ENCODE measurements around the gene SERPINA5. TPM values are rescaled to one million over a fixed set of nuclear protein-coding genes. Genes with fewer than 3 reads are reported as not detected.
A peak's percentile ranks its signal among the peaks of the same experiment; 100 is the strongest.

The SERPINA5 gene
- total RNA-seq, 1 experiment from 2014 or later: not detected

DNA sequence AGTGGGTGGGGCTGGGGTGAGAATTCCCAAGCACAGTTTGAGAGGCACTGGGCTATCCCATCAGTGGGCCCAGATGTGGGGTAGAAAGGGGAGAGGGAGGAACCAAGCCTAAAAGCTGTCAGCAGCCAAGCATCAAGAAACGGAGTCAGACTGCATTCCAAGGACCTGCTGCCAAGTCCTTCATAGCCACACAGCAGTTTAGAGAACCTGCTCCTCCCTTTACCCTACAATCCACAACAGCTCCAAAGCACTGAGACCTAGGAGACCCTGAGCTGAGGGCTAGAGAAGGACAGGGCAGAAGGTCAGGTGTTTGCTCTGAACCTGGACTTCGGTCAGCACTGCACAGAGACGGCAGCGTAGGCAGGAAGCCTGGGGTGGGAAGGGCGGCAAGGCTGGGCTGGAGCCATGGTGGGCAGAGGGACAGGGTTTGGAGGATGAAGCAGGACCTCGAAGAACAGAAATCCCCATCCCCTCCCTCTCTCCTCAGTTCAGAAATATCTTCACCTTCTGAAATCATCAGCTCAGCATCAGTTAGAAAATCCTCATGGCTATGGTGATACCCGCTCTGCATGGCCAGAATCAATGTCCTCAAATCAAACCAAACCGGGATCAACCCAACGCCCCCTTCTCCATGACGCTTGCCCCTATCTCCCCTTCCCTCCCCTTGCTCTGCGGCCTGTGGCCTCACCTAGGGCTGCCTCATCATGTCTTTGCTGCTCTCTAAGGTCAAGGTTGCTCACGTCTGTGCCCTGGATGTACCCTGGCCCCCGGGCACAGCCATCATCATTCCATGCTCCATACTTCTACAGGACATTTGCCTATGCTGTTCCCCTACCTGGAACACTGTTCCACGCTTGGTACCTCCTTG lies 32.9 kb upstream of the SERPINA5 start:
- in situ Hi-C loops (cut with HindIII; ENCODE audit: low sequenced_read_pairs): no loop called here
- no peak for DNase-seq (ENCODE audit: low spot score)

DNA sequence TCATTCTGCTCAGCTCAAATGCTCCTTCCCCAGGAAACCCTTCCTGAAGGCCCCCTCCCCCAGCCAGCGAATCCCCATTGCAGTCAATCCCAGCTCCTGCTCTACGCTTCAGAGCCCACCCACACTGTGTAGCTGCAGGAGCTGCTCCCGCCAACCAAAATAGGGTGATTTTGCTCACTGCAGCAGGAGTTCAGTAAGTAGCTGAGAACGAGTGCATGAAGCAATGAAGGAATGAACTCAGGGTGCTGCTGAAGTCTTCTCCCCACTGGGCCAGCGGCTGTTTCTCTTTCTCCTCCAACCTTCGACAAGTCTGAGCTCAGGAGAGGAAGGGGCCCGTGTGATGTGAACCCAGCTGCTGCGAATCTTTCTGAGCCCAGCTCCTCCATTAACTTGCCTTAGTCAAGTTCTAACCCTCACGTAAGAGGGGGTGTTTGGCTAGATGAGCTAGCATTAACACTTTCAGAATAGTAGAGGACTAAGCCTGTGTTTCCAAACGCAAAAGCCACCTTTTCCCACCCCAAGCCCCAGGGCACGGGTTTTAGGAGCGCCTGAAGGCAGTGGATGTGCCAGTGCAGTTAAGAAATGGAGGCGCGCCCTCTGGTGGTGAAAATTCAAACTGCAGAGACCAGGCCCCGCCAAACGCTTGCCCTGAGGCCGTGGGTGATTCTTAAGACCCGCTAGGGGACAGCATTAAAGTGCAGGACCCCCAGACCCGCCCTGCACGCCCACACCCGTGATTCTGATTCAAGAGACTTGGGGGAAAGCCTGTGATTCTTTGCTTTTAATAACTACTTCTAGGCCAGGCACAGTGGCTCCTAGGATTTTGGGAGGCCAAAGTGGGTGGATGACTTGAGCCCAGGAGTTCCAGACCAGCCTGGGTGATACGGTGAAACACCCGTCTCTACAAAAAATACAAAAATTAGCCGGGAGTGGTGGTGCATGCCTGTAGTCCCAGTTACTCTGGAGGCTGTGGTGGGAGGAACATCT lies 31.9 kb upstream of the SERPINA5 start:
- in situ Hi-C loops (cut with HindIII; ENCODE audit: low sequenced_read_pairs): no loop called here
- peak; percentile 12 for DNase-seq (ENCODE audit: low spot score)

DNA sequence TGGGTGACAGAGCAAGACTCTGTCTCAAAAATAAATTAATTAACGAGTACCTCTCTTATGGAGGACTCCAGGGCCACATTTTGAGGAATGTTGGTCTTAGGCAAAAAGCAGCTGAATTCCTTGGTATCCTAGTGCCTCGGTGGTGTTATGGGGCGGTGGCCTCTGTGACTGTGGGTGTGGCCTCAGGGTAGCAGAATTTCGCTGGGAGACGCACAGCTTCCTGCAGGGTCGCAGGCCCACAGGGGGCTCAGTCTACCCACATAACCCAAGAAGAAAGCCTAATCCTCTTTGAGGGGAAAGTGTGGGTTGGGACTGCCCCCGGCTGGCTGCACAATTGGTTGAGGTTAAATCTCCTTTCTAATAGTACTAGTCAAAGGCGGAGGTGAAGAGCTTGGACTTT lies 31.2 kb upstream of the SERPINA5 start:
- DNase-seq (ENCODE audit: low spot score): no peak
- in situ Hi-C loops (cut with HindIII; ENCODE audit: low sequenced_read_pairs): no loop called here

DNA sequence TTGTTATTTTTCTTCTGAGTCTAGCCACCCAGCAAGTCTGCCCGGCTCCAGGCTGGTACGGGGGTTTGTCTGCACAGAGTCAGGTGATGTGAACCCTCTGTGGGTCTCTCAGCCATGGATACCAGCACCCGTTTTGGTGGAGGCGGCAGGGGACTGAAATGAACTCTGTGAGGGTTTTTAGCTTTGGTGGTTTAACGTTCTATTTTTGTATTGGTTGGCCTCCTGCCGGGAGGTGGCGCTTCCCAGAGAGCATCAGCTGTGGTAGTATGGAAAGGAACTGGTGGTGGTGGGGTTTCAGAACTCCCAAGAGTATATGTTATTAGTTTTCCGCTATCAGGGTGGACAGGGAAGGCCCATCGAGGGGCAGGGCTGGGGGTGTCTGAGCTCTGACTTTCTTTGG lies 25.2 kb upstream of the SERPINA5 start:
- no peak for DNase-seq (ENCODE audit: low spot score)
- in situ Hi-C loops (cut with HindIII; ENCODE audit: low sequenced_read_pairs): no loop called here

DNA sequence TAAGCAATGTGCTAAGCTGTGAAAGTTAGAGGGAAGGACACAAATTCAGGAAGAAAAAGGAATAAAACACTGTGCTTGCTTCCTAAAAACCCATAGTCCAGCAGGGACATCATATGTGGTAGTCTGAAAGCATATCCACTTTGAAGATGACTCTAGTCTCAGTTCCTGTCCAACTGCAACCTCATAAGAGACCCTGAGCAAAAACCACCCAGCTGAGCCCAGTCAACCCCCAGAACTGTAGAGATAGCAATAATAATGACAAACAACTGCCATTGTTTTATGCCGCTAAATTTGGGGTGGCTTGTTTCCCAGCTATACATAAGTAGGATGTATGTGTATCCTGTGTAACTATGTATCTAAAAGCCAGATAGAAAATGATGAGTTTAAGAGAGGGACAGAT lies 23.9 kb upstream of the SERPINA5 start:
- no peak for DNase-seq (ENCODE audit: low spot score)
- in situ Hi-C loops (cut with HindIII; ENCODE audit: low sequenced_read_pairs): no loop called here

DNA sequence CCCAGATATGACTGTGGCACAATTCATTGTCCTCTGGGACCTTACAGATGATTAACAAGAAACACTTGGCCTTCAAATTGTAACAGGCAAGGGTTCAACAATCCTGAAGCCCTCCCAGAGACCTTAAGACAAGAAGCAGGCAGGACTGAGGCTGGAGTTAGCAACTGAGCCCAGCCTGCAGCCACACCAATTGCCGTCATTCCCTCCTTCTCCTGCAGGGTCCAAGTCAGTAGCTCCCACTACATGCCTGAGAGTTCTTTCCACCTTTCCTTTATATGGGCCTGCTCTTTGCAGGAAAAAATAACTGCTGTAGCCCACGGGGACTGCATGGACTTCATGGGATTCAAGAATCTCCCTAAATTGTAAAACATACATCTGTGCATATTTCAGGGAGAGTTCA lies 22.4 kb upstream of the SERPINA5 start:
- no peak for DNase-seq (ENCODE audit: low spot score)
- in situ Hi-C loops (cut with HindIII; ENCODE audit: low sequenced_read_pairs): no loop called here

DNA sequence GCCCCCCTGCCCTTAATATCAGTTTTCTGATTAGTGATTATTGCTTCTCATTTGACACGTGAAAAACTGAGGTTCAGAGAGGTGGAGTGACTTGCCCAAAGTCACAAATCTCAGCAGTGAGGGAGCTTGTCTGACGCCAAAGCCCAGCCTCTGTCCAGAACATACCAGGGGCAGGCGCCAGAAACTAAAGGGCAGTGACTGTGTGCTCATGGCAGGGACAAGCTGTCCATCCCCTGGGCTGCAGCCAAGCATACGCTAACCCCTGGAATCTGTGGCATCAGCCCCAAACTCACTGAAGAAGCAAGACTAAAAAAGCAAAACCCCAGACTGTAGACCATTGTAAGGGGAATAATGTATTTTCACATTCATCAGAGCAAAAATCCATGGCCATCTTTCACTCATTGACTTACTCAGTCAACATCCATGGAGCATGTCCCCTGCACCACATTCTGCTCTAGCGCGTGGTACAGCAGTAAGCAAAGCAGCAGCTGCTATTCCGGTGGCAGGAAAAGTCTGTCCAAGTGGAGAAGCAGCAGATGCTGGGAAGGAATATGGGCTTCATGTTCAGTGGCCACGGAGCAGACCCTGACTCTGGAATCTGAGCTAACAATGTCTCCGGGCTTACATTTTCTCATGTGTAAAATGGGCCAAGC lies 21.5 kb upstream of the SERPINA5 start:
- in situ Hi-C loops (cut with HindIII; ENCODE audit: low sequenced_read_pairs): no loop called here
- no peak for DNase-seq (ENCODE audit: low spot score)

DNA sequence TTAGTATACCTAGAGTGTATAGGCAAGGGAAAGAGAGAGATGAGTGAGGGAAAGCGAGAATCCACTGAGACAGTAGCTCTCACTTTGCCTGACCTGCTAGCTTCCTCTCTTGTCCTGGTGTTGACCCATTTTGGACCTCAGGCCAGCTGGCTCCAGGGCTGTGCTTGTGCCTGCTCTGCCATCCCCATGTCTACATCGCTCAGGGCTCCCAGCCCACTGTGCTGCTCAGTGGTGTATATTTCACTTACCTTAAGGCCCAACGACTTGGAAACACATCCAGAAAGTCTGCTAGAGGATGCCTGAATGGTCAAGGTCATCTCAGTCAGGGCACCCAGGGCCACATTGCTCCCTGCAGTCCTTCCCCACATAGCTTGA lies 20.9 kb upstream of the SERPINA5 start:
- in situ Hi-C loops (cut with HindIII; ENCODE audit: low sequenced_read_pairs): no loop called here
- DNase-seq (ENCODE audit: low spot score): no peak

DNA sequence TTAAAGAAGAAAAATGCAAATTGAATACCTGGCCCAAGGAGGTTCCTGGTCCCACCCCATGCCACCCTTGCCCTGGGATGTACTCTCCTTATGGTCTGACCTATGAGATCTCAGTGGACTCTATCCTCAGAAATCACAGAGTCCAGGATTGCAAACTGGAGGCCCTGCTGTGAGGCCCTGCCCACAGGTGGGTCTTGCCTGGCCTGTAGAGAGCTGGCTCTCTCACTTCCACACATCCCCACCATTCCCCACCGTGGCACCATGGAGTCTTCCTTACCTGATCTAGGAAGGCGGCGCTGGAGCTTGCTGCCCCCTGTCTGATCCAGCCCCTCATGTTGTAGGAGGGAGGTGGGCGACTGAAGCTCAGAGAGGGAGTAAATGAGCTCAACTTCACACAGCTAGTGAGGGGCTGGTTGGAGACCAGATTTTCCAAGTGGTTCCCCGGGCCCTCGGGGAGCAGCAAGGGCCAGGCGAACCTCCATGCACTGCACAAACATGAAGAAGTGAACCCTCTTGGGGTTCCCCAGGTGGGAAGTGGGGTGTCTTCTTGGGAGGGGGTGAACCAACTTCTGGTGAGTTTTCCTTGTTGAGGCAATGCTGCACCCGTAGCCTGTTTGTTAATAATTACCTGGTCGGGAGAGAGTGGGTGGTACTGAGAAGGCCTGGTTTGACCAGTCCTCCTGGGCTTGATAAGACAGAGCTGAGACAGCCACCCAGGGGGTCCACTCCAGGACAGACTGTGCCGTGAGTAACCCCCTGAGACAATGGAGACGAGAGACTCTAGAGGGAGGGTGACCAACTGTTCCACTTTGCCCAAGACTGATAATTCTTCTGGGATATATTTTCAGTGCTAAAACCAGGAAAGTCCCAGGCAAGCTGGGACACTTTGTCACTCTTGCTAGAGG lies 20.2 kb upstream of the SERPINA5 start, which contains the start of gene SERPINA4:
Gene SERPINA4, plus strand, starts transcription at position 692 of the 905 bp plus-strand sequence. CDS start 2,041 bp downstream, outside the sequence.
- in situ Hi-C loops (cut with HindIII; ENCODE audit: low sequenced_read_pairs): no loop called here
- no peak for DNase-seq (ENCODE audit: low spot score)

DNA sequence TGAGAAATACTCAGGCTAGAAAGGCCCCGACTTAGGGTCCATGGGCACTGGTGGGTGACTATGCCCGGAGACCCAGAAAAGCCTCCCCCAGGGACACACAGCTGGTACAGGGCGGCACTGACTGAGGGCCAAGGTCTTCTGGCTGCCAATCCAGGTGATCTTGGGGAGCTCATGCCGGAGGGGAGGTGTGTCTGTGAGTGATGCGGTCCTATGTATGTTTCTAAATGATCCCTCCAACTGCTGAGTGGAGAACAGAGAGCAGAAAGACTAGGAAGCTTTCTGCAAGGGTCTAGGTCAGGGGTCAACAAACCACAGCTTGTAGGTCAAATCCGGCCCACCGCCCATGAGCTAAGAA lies 19.6 kb upstream of the SERPINA5 start:
- no peak for DNase-seq (ENCODE audit: low spot score)

DNA sequence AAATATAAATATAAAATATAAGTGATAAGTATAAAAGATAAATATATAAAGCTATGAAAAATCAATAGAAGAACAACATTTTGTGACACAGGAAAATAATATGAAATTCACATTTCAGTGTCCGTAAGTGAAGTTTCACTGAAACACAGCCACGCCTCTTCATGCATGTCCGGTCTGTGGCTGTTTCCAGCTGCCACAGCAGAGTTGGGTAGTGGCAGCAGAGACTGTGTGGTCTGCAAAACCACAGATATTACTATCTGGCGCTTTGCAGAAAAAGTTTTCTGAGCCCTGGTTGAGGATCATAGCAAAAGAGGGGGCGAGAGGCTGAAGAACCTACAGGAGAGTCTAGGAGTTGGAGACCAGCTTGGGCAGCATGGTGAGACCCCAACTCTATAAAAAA lies 19.2 kb upstream of the SERPINA5 start:
- in situ Hi-C loops (cut with HindIII; ENCODE audit: low sequenced_read_pairs): no loop called here
- DNase-seq (ENCODE audit: low spot score): no peak

More for the DNA sequence above, 19.6 kb upstream of the SERPINA5 start:
- in situ Hi-C loops (cut with HindIII; ENCODE audit: low sequenced_read_pairs): no loop called here

DNA sequence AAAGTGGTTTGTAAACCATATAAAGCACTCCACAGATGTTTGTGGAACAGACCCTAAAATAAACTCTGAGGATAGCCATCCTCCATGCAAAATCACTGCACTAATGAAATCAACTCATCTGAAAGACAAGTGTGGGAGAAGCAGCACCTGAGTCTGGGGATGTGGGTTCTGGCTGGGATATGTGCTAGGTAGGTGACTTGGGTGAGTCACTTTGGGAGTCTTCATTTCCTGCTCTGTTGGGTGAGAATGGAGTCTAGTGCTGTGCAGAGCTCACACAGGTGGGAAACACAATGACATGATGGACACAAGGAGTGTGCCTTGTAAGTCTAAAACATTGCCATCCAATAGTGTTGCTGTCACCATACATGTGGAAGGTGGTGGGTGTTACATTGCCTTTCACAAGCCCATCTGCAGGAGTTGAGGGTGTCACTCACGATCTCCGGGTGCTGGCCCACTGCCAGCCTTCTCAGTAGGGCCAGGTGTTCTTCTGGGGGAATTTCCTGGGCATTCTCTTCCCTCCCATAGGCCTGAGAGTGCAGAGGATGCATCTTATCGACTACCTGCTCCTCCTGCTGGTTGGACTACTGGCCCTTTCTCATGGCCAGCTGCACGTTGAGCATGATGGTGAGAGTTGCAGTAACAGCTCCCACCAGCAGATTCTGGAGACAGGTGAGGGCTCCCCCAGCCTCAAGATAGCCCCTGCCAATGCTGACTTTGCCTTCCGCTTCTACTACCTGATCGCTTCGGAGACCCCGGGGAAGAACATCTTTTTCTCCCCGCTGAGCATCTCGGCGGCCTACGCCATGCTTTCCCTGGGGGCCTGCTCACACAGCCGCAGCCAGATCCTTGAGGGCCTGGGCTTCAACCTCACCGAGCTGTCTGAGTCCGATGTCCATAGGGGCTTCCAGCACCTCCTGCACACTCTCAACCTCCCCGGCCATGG lies 18.0 kb upstream of the SERPINA5 start:
- in situ Hi-C loops (cut with HindIII; ENCODE audit: low sequenced_read_pairs): no loop called here

DNA sequence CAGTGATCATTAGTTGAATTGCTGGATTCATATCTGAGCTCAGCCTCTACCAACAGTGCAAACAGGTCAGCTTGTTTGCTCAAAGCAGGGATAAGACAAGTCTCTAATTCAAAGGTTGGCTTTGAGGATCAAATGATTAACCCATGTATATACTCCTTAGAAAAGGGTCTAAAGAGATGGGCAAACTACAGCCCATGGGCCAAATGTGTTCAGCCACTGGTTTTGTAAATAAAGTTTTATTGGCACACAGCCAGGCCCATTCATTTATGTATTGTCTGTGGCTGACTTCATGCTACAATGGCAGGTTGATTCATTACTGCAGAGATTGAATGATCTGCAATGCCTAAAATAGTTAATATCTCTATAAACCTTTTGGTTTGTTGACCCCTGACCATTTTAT lies 16.8 kb upstream of the SERPINA5 start:
- DNase-seq (ENCODE audit: low spot score): no peak
- in situ Hi-C loops (cut with HindIII; ENCODE audit: low sequenced_read_pairs): no loop called here

More for the DNA sequence above, 18.0 kb upstream of the SERPINA5 start:
- no peak for DNase-seq (ENCODE audit: low spot score)

DNA sequence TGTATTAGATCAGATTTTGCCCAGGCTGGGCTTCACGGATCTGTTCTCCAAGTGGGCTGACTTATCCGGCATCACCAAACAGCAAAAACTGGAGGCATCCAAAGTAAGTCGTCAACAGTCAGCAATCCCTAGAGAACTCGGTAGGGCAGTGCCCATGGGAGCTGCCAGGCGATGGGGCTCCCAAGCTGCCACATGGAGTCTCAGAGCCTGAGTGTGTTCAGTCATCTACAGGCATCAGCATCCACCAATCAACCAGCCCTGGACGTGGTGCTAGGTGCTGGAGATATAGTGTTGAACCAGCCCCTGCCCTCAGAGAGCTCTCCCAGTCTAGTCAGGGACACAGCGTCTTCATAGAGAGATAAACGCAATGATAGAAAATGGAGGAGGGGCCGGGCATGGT lies 13.0 kb upstream of the SERPINA5 start:
- DNase-seq (ENCODE audit: low spot score): no peak
- in situ Hi-C loops (cut with HindIII; ENCODE audit: low sequenced_read_pairs): no loop called here

DNA sequence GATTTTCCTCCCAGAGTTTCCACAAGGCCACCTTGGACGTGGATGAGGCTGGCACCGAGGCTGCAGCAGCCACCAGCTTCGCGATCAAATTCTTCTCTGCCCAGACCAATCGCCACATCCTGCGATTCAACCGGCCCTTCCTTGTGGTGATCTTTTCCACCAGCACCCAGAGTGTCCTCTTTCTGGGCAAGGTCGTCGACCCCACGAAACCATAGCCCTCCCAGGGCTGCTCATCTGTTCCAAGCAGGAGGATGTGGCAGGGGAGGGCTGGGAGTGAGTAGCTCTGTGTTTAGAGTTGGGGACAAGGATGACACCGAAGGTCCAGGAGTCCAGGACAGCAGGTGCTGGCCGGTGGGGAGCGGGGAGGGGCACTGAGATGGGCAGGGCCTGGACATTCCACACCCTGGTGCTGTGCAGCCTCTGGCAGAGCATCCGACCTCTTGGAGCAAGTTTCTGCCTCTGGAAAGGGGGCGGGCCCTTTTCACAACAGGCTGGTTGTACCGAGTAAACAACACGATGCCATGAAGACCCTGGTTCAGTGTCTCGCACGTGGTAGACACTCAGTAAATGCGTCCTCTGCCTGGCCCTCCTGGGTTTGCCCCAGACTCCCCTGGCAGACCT lies 11.7 kb upstream of the SERPINA5 start:
- no peak for DNase-seq (ENCODE audit: low spot score)
- in situ Hi-C loops (cut with HindIII; ENCODE audit: low sequenced_read_pairs): no loop called here

DNA sequence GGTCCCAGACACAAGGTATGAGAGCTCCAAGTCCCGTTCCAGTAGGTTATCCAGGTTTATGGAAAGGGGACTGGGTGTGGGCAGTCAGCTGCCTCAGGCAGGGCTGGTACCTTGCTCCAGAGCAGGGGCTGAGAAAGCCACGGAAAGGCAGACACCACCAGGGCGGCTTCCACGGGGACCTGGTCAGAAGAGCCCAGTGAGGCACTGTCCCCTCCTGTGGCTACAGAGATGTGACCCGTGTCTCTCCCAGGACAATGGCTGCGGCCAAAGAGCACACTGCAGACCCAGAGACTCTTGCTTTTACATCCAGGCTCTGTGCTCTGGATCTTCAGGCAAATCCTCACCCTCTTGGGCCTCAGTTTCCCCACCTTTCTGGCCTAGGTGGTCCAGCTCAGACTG lies 11.2 kb upstream of the SERPINA5 start:
- in situ Hi-C loops (cut with HindIII; ENCODE audit: low sequenced_read_pairs): no loop called here
- DNase-seq (ENCODE audit: low spot score): no peak

DNA sequence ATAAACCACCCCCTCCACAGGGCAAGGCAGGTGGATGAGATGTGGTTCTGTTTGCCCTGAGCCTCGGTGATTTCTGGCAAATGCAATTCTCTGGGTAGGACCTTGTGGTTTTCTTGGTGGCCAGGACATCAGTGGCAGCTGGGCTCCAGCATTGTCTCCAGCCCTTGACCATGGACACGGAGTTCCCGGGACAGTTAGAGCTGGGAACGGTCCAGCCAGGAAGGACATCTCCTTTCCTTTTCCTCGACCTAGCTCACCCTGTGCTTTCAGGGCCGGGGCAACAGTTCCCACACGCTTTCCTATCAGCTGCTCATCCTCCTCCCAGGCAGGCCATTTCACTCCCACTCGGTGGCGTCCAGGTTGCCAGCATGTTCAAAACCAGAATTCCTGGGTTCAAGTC lies 10.8 kb upstream of the SERPINA5 start:
- DNase-seq (ENCODE audit: low spot score): no peak
- in situ Hi-C loops (cut with HindIII; ENCODE audit: low sequenced_read_pairs): no loop called here
